K562 (cell line): ENCODE measurements around the gene ZPR1. TPM values are rescaled to one million over a fixed set of nuclear protein-coding genes. Genes with fewer than 3 reads are reported as not detected.

ENCODE experiments used
- ATAC-seq: fragments of 200-7000 bp; cut with Tn5 transposase; 3 replicates; pipeline ENCODE4 v1.9.1; 2020; ENCODE audit warnings: moderate library complexity
- BruUV-seq: library from RNA; stranded (reverse); fragments of 400-500 nt; replicated peaks from 2 replicates; lab custom pipeline; 2021; lab: Mats Ljungman, UMichigan
- CTCF ChIA-PET: fragments of 300-600 bp; formaldehyde crosslinking; extraction: SDS; loops from one replicate; lab custom pipeline; 2021; ENCODE audit warnings: low intra/inter-chr PET ratio; lab: Yijun Ruan, JAX
- POLR2A ChIA-PET: fragments of 300-600, 350-650 bp; sonication (Branson Sonifier 250); formaldehyde crosslinking; extraction: SDS; loops from one replicate; lab custom pipeline; 2021; ENCODE audit warnings: antibody characterized with exemption, inconsistent platforms; lab: Yijun Ruan, JAX
- DNase-seq, 4 experiments: peaks; one replicate each; pipeline versions ENCODE4 v3.0.0 to v3.0.0-alpha.2; 2011 to 2018; ENCODE audit warnings: low spot score in 3 of 4, mixed read lengths in 3 of 4; ENCODE audit errors: extremely low read depth in 1 of 4
- FAIRE-seq: peaks from 2 replicates; lab custom pipeline; 2011; peaks lifted over from hg19 to GRCh38; lab: Jason Lieb, UNC
- H2AFZ ChIP-seq: 2 replicates; pipeline ENCODE4 v1.6.0; 2011; ENCODE audit warnings: low read depth, low read length, control low read depth, inconsistent platforms
- H3K27ac ChIP-seq: fragments of 200-600 bp; 3 replicates; pipeline ENCODE4 v1.8.0; 2011; ENCODE audit warnings: low read depth, mild to moderate bottlenecking, control low read depth, inconsistent platforms, low read length, moderate library complexity, mixed read lengths; ENCODE audit errors: extremely low read depth
- H3K27me3 ChIP-seq, 2 experiments: fragments of 300-600 bp in 1 of 2; 2 replicates in 1 of 2; 3 replicates in 1 of 2; pipeline versions ENCODE4 v1.6.0 to v1.8.0; 2011; ENCODE audit warnings: inconsistent platforms in 2 of 2, low read length in 2 of 2, mild to moderate bottlenecking in 1 of 2, mixed read lengths in 1 of 2, moderate library complexity in 1 of 2; ENCODE audit not compliant: control insufficient read depth in 2 of 2, insufficient read depth in 2 of 2
- H3K36me3 ChIP-seq: fragments of 300-600 bp; 3 replicates; pipeline ENCODE4 v1.8.0; 2011; ENCODE audit warnings: mild to moderate bottlenecking, low read length, inconsistent platforms; ENCODE audit not compliant: control insufficient read depth, insufficient read depth
- H3K4me1 ChIP-seq, 2 experiments: fragments of 200-600 bp in 1 of 2; replicated peaks in 1 of 2; 2 replicates in 1 of 2; 3 replicates in 1 of 2; pipeline versions ENCODE4 v1.5.1 to v1.8.0; 2011; ENCODE audit warnings: inconsistent platforms in 2 of 2, low read length in 2 of 2, mild to moderate bottlenecking in 1 of 2, mixed read lengths in 1 of 2, moderate library complexity in 1 of 2; ENCODE audit not compliant: control insufficient read depth in 2 of 2, insufficient read depth in 2 of 2
- H3K4me2 ChIP-seq: 2 replicates; pipeline ENCODE4 v1.6.1; 2011; ENCODE audit warnings: low read length, control low read depth, inconsistent platforms, mixed read lengths; ENCODE audit not compliant: insufficient read depth
- H3K4me3 ChIP-seq: fragments of 200-600 bp; sonication (generic), shearing (Covaris generic); 2 replicates; pipeline ENCODE4 v1.5.1; 2016; ENCODE audit warnings: control low read depth, inconsistent platforms
- H3K79me2 ChIP-seq: fragments of 200-600 bp; 3 replicates; pipeline ENCODE4 v1.8.0; 2011; ENCODE audit warnings: low read length, inconsistent platforms; ENCODE audit not compliant: control insufficient read depth, insufficient read depth
- H3K9ac ChIP-seq, 2 experiments: 2 replicates each; pipeline versions ENCODE4 v1.6.0 to v1.6.1; 2011; ENCODE audit warnings: low read depth in 2 of 2, low read length in 2 of 2, control low read depth in 1 of 2, inconsistent platforms in 1 of 2, mild to moderate bottlenecking in 1 of 2, mixed read lengths in 1 of 2; ENCODE audit not compliant: insufficient read depth in 1 of 2
- H3K9me1 ChIP-seq: one replicate; pipeline ENCODE4 v1.6.0; 2011; ENCODE audit warnings: inconsistent platforms, mild to moderate bottlenecking, low read length, moderate library complexity; ENCODE audit not compliant: control insufficient read depth, insufficient read depth
- H3K9me3 ChIP-seq: replicated peaks from 2 replicates; pipeline ENCODE4 v1.5.1; 2011; ENCODE audit warnings: low read depth, low read length, inconsistent platforms; ENCODE audit not compliant: control insufficient read depth, insufficient read depth
- H4K20me1 ChIP-seq: replicated peaks from 2 replicates; pipeline ENCODE4 v1.6.1; 2011; ENCODE audit warnings: low read length, inconsistent platforms, mixed read lengths; ENCODE audit not compliant: control insufficient read depth, insufficient read depth
- GABPA ChIP-seq: fragments of 200-800 bp; sonication (Bioruptor generic); conservative IDR thresholded peaks from 2 replicates; pipeline ENCODE4 v1.6.1; 2016; ENCODE audit warnings: low read depth, missing genetic modification characterization, missing compliant biosample characterization
- HSF4 ChIP-seq: fragments of 250-450 bp; sonication (Bioruptor Pico); IDR thresholded peaks from 2 replicates; pipeline ENCODE4 v2.1.2; 2022; ENCODE audit warnings: mild to moderate bottlenecking, moderate library complexity, borderline replicate concordance
- NRF1 ChIP-seq, 2 experiments: fragments of 450-650 bp; IDR thresholded peaks in 1 of 2; conservative IDR thresholded peaks in 1 of 2; 2 replicates each; pipeline ENCODE4 v1.6.1; 2014; ENCODE audit warnings: mild to moderate bottlenecking in 2 of 2
- PTTG1 ChIP-seq: fragments of 450-650 bp; IDR thresholded peaks from 2 replicates; pipeline ENCODE4 v1.6.1; 2016; ENCODE audit warnings: low read depth, mild to moderate bottlenecking, missing genetic modification characterization, missing compliant biosample characterization
- RCOR1 ChIP-seq, 2 experiments: IDR thresholded peaks; 2 replicates each; pipeline ENCODE4 v1.6.1; 2012; ENCODE audit warnings: low read depth in 2 of 2, low read length in 2 of 2, borderline replicate concordance in 1 of 2, improper control_type of control experiment in 1 of 2
- USF2 ChIP-seq: sonication (generic); formaldehyde crosslinking; IDR thresholded peaks from 2 replicates; pipeline ENCODE4 v1.5.0; 2020; ENCODE audit warnings: missing genetic modification reagents
- WGBS: fragments of 100-300 bp; shearing (Covaris generic); methylation state at CpG from one replicate; pipeline ENCODE4 v1.1.6; 2016; ENCODE audit warnings: low coverage, mixed read lengths; ENCODE audit not compliant: insufficient coverage; ENCODE audit errors: missing lambda C conversion rate; 5-methylcytosine and 5-hydroxymethylcytosine counted together
- in situ Hi-C: fragments of 300-500 bp; cut with MboI; formaldehyde crosslinking; loops from 4 replicates; pipeline ENCODE4 v1.15.0; 2018; ENCODE audit warnings: inconsistent platforms, mixed read lengths
- intact Hi-C: fragments of 100-400 bp; cut with micrococcal nuclease; formaldehyde crosslinking; loops from 2 replicates; pipeline ENCODE4 v1.14.2; 2022
- polyA plus RNA-seq, 8 experiments: library from polyadenylated mRNA; depleted of rRNA in 4 of 8; stranded (reverse) in 5 of 8; unstranded in 3 of 8; fragments of >200 nt; fragmentation: Nextera tagmentation in 2 of 8; fragmentation: Illumina TruSeq in 1 of 8; extraction: Ambion mirVana in 2 of 8; extraction: Trizol in 1 of 8; gene quantifications; 2 replicates each; pipeline versions ENCODE4 v1.2.1 to v1.2.3, GENCODE V29; 2011 to 2014; ENCODE audit warnings: inconsistent platforms in 1 of 8, missing spikeins in 1 of 8
- total RNA-seq, 7 experiments: library from RNA; depleted of rRNA in 6 of 7; stranded (reverse); fragments of >200 nt in 6 of 7; fragmentation: Illumina TruSeq in 2 of 7; extraction: Trizol in 2 of 7; gene quantifications; 2 replicates each; pipeline versions ENCODE4 v1.2.1 to v1.2.3, GENCODE V29; 2011 to 2021; ENCODE audit warnings: low replicate concordance in 1 of 7
- TF ChIP-seq, protein P1 (sequence below): sonication (generic); formaldehyde crosslinking; IDR thresholded peaks from 2 replicates; pipeline ENCODE4 v1.8.0; 2022; ENCODE audit warnings: mild to moderate bottlenecking, missing genetic modification reagents

Gene ZPR1
- total and polyA plus RNA-seq, 9 of the 15 experiments (the other 6 are each of a cell fraction or from before 2014, with no cell fraction given), result 13.0 to 120 (median 83.8) TPM

DNA sequence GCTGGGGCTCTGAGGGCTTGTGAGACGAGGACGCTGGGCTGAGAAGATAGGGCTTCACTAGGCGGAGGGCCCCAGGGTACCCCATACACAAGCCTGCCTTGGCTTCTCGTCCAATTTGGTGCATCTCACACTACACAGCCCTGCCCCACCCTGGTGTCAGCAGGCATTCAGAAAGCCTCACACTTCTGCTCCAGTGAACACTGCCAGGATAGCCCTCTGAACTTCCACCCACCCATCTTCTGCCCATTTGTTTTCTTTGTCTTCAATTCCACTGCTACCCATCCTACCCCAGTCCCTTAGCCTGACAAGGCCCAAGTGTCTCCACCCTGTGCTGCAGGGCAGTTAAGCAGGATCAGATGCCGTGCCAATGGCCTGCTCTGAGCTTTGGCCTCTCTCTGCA is 13.2 kb downstream of the ZPR1 start (continued):
- TF ChIP-seq, protein P1, sequence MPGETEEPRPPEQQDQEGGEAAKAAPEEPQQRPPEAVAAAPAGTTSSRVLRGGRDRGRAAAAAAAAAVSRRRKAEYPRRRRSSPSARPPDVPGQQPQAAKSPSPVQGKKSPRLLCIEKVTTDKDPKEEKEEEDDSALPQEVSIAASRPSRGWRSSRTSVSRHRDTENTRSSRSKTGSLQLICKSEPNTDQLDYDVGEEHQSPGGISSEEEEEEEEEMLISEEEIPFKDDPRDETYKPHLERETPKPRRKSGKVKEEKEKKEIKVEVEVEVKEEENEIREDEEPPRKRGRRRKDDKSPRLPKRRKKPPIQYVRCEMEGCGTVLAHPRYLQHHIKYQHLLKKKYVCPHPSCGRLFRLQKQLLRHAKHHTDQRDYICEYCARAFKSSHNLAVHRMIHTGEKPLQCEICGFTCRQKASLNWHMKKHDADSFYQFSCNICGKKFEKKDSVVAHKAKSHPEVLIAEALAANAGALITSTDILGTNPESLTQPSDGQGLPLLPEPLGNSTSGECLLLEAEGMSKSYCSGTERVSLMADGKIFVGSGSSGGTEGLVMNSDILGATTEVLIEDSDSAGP (CRISPR knock-in tag), result no peak

GRCh38 chr11:116773203-116774097 is 14.4 kb downstream of the ZPR1 start:
- H3K27ac ChIP-seq, result peak overlapping the region; percentile 88
- peaks cover 5% of the 10 kb centered on the region; the same call in 1 of the 2 replicates for H4K20me1 ChIP-seq
- CTCF ChIA-PET, result no interaction called here
- no peak for DNase-seq
- POLR2A ChIA-PET, result interaction anchor here (0.7 to 1.1 kb wide), 4 partner anchors 10 to 817 kb away, joined by 3 to 5 read pairs (median 3); no protein-coding TSS in a partner anchor
- no peaks in the 10 kb centered on the region for H3K9me3 ChIP-seq
- H3K27me3 ChIP-seq, result no peaks in the 10 kb centered on the region
- H3K9me1 ChIP-seq, result peaks cover 6% of the 10 kb centered on the region
- intact Hi-C loops (no loop called here), in situ Hi-C loops (no loop called here)
- H3K36me3 ChIP-seq, result peaks cover 40% of the 10 kb centered on the region
- ATAC-seq, result peak; percentile 72
- WGBS, result 2% methylated on average over 23 of the region's 25 CpGs
- H2AFZ ChIP-seq, result peak overlapping the region; percentile 98
- no peak for FAIRE-seq
- peaks cover 22% of the 10 kb centered on the region for H3K79me2 ChIP-seq
- peak overlapping the region; percentile 96 for H3K4me3 ChIP-seq
- H3K9ac ChIP-seq, result peak overlapping the region; percentile 66 to 98
- peak overlapping the region; percentile 99 for H3K4me2 ChIP-seq
- H3K4me1 ChIP-seq, result peaks cover 14 to 42% of the 10 kb centered on the region in 2 experiments; a peak in 4 of 5 replicates
- BruUV-seq, result TSS peak; percentile 87
- TF ChIP-seq PTTG1 (tag), result no peak
- TF ChIP-seq HSF4 (CRISPR knock-in tag), result no peak
- TF ChIP-seq USF2 (CRISPR knock-in tag), result no peak
- TF ChIP-seq GABPA, result peak; percentile 69
- TF ChIP-seq NRF1 (conservative IDR thresholded peaks at IDR 0.05 in 1 of 2, IDR thresholded peaks at IDR 0.05 in 1 of 2), result peak in 1 of 2 experiments; percentile 27; a peak in 1 of 4 replicates
- 0 out of 4 replicates have a peak, but pooled peaks of 1 of the 2 experiments have one; percentile 18 for TF ChIP-seq RCOR1 (IDR thresholded peaks at IDR 0.05; ENCODE audit: borderline replicate concordance in 1 of 2, low read depth in 2 of 2, low read length in 2 of 2)
